SW480 (cell line): ENCODE results near the gene MED12L.
A peak's percentile ranks its signal among the peaks of the same experiment; 100 is the strongest.
"Not testable (repeated sequence)": the region's sequence is repeated elsewhere in the genome, so short reads cannot be mapped to it uniquely, and the experiment has no call there.

Source experiments
- DNase-seq: peaks from one replicate; pipeline ENCODE4 v3.0.0-alpha.2; 2016; ENCODE audit warnings: low spot score

Gene MED12L

DNA sequence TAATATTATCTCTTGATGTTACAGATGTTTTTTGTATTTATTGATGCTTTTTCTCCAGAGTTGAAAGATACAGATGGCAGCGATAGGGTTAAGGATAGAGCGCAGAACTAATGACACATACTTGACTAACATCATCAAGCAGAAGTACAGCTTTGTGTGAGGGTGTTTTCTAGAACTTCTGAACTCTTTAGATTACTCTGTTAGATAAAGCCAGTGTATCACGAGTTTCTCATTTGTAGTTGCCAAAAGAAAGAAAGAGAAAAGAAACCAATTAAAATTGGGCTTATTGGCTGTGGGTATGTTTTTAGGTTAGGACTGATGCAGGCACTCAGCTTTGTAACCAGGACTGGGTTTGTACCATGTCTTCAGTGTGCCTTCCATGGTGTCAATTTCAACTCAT, 124.2 kb downstream of the MED12L start:
- no peak for DNase-seq

DNA sequence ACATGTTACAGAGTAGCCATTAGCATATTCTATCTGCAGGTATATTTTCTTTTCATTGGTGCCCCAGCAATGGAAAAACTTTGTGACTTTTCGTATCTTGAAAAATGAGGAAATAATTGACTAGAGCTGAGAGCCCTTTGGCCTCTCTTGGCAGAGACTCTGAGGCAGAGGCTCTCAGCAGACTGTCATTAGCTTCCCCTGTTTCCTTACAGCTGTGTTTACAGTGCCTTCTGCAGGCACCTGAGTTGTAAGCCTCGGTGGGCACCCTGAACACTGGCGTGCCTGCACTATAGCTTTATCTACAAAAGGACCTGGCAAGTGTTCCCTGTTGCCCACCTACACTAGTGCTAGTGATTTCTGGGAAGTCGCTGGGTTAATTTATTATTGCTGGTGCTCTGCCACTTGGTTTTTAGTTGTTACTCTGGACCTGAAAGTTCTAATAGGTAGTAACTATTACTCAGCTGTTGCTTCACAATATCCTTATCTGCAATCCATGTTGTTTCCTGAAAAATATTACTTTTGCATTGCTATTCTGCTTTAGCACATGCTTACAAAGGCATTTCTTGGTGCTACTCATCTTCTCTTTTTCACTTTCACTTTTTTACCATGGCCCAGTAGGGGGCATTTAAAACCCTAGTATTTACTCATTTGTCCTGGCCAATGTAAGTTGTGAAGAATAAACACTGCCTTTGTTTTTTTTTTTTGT, 125.4 kb downstream of the MED12L start:
- DNase-seq: no peak

DNA sequence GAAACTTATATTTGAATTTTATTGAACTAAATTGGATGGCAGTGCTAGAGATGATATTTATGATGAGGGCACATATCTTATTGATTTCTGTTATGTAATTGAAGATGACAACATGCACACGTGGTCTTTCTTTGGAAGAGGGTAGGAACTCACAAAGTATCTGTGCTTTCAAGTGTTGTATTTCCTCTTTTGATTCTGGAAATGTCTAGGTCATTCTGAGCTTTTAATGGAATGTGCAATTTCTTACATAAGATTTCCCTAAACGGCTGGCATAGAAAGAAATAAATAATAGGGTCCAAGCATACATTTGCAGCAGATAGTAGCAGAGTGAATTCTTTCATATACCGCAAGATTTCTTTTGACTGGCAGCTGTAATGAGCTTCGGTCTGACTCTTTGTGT, 127.7 kb downstream of the MED12L start:
- DNase-seq: no peak

DNA sequence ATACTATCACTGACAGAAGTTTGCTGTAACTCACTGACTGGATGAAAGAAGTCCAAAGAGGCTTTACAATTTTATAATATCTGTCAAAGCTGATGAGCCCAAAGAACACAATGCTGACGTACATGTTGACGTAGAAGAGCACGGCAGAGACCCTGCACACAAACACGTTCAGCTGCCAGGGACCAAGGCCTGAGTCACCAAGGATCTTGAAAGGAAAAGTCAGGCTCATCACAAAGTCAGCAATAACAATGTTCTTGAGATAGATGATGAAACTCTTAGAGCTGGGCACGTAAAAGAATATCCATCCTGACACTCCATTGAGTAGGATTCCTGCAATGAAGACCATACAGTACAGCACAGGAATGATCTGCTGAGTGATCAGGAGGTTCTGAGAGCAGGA, 128.4 kb downstream of the MED12L start:
- DNase-seq: no peak

DNA sequence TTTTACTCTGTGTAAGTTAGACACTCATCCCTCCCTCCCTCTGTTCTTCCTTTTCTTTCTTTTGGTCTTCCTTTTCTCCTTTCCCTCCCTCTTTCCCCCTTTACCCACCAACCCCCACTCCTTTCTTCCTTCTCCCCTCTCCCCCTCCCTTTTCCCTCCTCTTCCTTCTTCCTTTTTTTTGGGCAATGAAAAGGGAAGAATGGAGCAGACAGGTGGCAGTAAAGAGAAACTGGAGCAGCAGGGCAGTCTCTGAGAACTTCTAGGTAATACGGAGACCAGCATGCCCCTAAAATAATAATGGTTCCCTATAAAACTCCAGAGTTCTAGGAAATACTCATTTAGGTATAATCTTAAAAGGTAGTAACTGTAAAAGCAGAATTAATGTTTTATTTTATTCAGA, 129.0 kb downstream of the MED12L start:
- no peak for DNase-seq

DNA sequence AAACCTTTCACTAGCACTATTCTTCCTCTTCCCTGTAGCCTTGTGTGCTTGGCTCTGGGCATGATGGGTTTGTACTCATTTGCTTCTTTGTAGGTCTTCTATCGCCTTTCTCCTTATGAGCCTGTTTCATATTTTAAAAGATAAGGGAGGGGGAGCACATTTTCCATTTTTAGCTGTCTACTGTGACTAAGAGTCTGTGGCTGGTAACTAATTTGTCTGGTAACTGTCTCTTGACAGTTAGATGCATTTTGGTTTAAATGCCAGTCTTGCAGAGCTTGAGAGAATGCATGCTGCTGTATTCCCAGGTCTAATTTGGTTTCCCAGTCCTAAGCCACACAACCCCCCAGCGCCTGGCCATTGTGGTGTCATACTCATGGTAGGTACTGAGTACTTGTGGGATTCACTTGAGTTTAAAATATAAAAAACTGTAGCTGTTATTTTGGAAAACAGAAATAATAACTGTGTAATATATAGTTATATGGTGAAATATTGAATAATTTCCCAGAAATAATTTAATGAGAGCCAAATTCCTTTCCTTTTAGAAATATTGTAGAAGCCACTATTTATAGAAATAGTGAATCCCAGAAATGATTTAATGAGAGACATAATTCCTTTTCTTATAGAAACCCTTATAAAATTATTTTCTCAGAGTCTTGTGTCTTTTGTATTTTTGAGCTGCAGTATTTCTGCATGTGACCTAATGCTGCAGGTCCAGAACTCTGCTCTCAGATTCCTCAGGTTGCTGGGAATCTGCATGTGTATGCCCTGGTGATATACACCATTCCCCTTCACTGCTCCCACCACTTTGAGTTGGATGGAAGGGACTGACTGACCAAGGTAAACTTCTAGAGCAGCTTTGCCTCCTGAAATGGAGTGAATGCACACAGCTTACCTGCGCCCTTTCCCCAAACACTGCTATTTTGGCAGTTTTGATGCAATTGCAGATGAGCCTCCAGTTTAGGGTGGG, 131.5 kb downstream of the MED12L start:
- no peak for DNase-seq

DNA sequence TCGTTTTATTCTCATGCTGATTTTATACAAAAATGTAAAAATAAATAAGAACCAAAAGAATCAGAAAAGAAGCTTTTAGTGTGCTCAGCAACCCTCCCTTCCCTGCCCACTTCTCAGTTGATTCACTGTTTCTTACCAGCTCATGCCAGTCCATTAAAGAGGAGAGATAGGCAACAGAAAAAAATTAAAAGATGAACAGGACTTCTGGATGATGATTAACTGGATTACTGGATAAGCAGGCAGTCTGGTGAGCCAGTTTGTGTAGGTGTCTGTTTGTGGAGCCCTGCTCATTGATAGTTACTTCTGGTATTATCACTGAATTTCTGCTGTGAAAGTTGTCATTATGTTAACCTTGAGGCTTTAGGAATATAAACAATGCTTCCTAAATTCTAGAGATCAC, 132.7 kb downstream of the MED12L start:
- no peak for DNase-seq

DNA sequence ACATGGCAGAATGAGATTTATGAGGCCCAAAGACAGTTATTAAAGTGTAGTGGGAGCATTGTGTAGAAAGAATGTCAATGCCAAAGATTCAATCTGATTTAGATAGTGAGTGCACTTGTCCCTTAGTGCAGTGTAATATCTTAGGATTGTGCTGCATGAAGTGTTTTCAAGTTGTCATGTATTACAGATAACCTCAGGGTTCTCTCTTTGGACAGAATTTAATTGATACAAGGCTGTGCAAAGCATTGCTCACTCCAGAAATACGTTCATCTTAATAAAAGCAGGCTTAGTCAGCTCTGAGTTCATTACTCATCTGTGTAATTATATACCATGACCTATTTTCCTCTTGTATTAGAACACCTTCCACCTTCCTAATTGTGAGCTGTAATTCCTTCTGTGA, 133.6 kb downstream of the MED12L start:
- DNase-seq: no peak

DNA sequence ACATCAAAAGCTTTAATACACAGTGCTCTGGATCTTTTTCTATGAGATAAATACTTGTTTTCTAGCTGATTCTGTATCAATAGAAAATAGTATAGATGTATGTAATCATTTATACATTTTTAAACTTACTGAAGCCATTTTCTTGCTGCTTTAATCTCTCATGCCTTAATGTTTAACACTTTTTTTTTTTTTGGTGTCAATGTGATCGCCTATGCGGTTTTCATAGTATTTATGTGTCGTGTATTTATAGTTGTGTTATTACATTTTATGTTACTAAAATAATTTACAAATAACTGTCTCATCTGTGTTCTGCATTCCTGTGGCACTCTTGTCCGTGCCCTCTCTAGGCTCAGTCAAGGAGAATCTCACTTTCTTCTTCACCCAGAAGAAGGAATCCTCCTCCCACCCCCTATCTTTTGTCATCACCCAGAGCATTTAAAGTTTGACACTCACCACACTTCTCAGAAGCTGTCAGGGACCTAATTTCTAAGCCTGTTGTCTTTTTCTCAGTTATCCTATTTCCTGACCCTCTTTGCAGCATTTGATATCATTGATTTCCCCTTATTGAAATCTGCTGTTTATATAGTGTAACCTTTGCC, 138.9 kb downstream of the MED12L start:
- no peak for DNase-seq

DNA sequence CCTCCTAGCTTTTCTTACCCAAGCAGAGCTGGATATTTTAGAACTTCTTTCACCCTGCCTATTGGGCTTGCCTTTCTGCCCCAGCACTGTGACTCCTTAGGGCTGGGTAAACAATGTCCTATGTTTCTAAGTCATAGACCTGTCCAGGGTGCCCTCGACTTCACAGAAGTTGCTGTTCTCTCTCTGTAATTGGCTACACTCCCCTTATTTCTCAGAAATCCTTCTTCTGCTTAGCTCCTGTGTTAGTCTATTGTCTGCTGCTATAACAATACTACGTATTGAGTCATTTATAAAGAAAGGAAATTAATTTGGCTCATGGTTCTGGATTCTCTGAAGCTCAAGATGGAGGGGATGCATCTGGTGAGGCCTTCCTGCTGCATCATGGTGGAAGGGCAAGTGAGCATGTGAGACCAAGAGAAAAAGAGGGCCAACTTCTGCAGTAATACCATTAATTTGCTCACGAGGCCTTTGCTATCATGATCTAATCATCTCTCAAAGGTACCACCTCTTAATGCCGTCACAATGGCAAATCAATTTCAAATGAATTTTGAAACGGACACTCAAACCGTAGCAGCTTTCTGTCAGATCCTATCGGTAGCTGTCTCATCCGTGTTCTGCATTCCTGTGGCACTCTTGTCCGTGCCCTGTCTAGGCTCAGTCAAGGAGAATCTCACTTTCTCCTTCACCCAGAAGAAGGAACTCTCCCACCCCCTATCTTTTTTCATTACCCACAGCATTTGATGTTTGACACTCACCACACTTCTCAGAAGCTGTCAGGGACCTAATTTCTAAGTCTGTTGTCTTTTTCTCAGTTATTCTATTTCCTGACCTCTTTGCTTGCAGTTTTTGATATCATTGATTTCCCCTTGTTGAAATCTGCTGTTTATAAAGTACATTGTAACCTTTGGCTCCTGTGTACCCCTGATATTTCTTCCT, 139.8 kb downstream of the MED12L start:
- DNase-seq: no peak

DNA sequence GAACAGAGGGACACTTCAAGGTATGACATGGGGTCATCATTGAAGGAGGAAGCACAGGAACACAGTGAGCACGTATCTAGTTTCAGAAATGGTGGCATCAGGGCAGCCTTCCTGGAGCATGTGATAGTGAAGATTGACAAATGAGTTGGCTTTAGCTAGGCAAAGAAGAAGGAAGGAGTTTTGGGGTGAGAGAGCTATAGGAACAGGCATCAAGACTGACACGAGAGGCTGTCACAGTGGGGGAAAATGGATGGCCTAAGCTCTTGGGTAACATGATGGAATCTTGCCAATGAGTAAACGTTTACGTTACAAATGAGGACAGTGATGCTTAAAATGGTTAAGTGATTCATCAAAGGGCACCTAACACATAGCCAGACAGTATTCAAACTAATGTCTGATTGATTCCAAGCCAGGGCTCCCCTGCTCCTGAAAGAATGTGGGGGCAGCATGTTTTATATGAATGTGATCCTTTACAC, 140.7 kb downstream of the MED12L start:
- no peak for DNase-seq

DNA sequence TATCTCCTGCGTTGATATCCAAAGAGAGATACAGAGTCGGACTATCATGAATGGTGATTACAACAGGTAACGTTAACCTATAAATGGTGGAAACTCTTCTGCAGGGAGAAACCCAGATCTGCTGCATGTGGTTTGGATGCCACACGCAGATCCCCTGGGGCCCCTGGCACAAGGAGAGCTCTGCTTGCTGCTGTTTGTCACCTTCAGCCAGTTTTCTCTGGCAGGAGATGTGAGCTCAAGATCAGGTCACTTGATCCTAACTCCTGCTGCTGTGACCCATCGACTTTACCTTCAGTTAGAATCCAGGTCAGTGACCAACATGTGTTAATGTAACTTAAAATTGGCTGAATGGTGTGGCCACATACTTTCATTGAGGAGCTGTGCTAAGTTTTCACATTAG, 141.4 kb downstream of the MED12L start:
- no peak for DNase-seq

DNA sequence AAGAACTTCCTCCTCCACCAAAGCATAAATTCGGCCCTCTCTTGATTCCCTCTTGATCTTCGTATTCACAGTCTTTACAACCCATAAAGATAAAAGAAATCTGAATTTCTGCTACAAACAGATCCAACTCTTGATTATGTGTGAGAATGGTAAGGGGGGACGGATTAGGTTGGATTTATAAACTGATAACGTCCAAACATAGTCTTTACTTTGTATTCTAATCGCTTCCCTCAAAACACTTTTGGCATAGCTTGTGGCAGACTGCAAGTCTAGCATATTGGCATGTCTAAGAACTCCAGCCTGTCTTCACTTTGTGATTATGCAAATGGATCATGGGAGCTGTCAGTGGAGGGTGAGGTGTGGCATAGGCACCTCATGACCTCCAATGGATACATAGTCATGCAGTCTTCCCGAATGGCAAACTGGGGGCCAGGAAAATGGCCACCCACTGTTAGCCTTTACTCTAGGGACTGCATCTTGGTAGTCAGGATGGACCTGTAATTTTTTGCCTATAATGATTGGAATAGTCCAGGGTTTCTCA, 141.9 kb downstream of the MED12L start:
- DNase-seq: no peak

DNA sequence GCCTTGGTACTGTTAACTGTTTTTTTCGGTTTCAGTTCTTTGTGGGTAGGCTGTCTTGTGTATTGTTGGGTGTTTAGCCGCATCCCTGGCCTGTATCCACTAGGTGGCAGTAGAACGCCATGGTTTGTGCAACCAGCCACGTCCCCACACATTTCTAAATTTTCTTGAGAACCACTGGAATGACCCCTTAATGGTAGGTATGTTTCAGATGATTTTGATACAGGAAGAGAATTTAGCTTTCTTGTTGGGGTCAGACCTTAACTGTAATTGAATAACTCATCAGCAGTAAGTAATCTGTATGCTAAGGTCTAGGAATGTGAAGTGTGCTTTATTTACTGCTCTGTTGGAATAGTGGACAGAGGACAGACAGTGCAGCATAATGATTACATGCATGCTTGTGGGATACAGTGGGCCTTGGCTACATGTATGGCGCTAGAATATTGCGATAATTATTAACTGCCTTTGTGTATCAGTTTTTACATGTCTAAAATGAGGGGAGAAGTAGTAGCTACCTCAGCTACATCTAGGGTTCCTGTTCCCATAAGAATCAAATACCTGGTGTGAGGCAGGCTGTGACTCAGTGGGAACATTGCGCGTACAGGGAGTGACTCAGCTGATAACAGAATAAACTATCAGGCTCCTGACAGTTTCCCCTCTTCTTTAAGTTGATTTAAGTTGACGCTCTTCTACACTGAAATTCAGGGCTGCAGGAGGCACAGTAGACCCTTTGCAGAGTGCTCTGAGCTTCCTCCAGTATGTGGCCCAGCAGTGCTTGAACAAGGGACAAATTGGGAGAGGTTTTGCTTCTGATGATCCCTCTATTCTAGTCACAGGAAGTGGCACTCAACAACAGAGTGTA, 142.6 kb downstream of the MED12L start:
- peak; percentile 49 for DNase-seq

DNA sequence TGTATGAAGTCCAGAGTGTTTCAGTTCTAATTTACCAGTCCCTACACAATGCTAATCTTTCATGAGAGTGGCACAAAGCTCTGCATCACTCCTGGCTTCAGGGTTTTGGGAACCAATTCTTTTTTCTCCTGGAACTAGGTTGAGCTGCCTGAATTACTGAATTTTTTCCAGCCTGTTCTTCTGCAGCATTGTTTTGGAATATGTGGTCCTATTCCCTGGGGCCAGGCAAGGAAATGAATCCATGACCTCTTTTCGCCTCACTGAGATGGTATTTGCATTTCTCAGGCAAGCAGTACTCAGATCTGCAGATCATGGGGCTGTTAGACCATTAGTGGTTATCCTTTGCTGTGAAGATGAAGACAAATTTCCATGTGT, 143.2 kb downstream of the MED12L start:
- DNase-seq: no peak

DNA sequence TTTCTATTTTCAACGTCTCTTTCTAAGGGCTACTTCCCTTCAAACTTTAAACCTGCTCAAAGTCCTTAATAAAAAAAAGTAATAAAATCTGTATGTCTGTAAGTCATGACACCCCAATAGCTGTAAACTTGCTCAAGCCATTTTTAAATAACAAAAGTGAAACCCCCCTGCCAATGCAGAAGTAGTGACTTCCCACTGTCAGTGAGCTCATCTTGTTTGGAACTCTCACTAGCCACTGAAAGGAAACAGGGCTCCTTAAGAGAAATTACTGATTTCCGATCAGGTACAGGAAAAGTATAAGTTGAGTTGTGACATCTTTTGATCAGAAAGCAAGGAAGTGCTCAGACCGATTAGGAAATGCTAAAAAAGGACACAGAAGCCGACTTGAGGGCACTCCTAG, 145.2 kb downstream of the MED12L start:
- no peak for DNase-seq

DNA sequence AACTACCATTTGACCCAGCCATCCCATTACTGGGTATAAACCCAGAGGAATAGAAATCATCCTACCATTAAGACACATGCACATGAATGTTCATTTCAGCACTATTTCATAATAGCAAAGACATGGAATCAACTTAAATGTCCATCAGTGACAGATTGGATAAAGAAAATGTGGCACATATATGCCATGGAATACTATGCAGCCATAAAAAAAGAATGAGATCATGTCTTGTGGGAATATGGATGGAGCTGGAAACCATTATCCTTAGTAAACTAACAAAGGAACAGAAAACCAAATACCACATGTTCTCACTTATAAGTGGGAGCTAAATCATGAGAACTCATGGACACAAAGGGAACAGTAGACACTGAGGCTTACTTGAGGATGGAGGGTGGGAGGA, 146.9 kb downstream of the MED12L start:
- DNase-seq: not testable (repeated sequence)

DNA sequence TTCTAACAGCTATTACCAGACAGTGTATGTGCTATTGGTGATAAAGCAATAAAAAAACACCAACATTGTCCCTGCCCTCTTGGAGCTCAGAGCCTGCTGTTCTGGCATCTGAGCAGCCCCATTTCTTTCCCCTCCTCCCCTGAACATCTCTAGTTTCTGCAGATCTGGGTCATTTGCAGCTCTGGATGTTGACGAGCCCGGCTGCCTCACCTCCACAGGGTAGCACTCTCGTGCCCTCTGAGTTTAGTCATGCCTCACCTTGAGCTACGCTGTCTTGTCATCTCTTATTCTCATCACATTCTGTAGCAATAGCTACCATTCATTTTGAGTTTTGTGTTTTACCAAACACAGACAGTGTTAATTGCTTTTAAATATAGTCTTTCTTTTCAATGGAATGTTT, 147.5 kb downstream of the MED12L start:
- no peak for DNase-seq

DNA sequence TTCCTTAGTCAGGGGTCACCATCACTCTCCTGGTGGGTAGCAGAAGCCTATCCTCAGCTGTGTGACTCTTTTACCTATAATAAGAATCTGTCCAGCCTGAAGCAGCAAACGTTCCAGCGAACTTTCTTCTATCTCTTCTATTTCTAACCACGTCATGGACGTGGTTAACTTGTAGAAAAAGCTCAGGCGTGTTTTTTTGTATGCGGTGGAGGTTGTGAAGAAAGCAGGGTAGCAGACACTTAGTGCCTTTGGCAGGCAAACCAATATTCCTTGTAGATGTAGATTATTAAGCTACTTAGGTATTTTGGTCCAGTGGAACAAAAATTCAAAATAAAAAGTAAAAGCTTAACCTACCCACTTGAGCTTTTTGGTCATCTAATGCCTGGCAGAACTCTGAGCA, 149.4 kb downstream of the MED12L start:
- DNase-seq: no peak

DNA sequence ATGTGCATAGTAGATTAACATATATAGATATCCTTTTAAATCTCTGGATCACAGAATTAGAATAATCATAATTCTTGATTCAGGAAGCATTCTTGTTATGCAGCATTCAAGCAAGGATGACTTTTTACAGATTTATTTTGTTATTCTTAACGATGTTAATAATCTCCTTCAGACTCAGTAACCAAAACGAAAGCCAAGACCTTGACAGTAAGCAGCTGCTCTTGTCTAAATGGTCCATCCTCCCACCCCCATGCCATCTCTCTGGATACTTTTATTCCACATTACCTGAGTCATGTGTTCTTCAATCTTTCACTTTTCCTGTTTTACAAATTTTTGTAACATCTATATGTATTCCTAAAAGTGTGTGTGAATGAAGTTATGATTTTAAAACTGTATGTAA, 150.9 kb downstream of the MED12L start:
- DNase-seq: no peak

DNA sequence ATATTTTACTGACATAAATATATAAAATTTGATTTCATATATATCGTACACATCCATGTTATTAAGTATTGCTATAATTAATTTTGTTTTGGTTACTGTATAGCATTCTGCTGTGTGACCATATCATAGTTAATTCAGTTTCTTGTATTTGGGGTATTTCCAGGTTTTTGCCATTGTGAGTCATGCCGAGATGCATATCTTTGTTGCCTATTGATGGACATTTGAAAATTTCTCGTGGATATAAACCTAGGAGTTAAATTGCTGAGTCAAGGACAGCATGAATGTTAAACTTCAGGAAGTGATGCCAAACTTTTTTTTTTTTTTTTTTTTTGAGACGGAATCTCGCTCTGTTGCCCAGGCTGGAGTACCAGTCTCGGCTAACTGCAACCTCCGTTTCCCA, 151.3 kb downstream of the MED12L start:
- DNase-seq: no peak
